ENCODE measurements around the gene VCAM1.

Gene VCAM1

GRCh38 chr1:100719490-100719889 lies at the start of gene VCAM1:
Gene VCAM1 (plus strand): TSS chr1:100719742. CDS start chr1:100719861, 119 bp downstream.
- no peak for DNase-seq

- DNase-seq: no peak
These were observed 49.5 kb upstream of the VCAM1 start for GRCh38 chr1:100670083-100670482.

- no peak for DNase-seq
These were observed 47.9 kb upstream of the VCAM1 start for GRCh38 chr1:100671601-100672000.

GRCh38 chr1:100683448-100684349 lies 35.8 kb upstream of the VCAM1 start:
- DNase-seq: peak; percentile 2

- DNase-seq: no peak
These were observed 19.8 kb upstream of the VCAM1 start for GRCh38 chr1:100699744-100700143.

- no peak for DNase-seq
These were observed 19.0 kb upstream of the VCAM1 start for GRCh38 chr1:100700586-100700985.

- DNase-seq: no peak
These were observed 16.5 kb upstream of the VCAM1 start for GRCh38 chr1:100703052-100703451.

GRCh38 chr1:100703716-100704115 lies 15.8 kb upstream of the VCAM1 start:
- DNase-seq: no peak

GRCh38 chr1:100704473-100704872 lies 15.1 kb upstream of the VCAM1 start:
- DNase-seq: no peak

- DNase-seq: no peak
These were observed 13.2 kb upstream of the VCAM1 start for GRCh38 chr1:100706296-100706695.

GRCh38 chr1:100706856-100707255 lies 12.7 kb upstream of the VCAM1 start:
- DNase-seq: no peak

GRCh38 chr1:100708476-100709062 lies 11.0 kb upstream of the VCAM1 start:
- DNase-seq: no peak

- DNase-seq: no peak
These were observed 8.4 kb upstream of the VCAM1 start for GRCh38 chr1:100710906-100711682.

GRCh38 chr1:100713027-100713426 lies 6.5 kb upstream of the VCAM1 start:
- peak; percentile 23 for DNase-seq

GRCh38 chr1:100713626-100714025 lies 5.9 kb upstream of the VCAM1 start:
- DNase-seq: no peak

- no peak for DNase-seq
These were observed 4.9 kb upstream of the VCAM1 start for GRCh38 chr1:100714599-100714998.

- DNase-seq: no peak
These were observed 2.3 kb upstream of the VCAM1 start for GRCh38 chr1:100717218-100717617.

GRCh38 chr1:100718581-100718980 lies 961 bp upstream of the VCAM1 start:
- DNase-seq: peak; percentile 22

- no peak for DNase-seq
These were observed 559 bp downstream of the VCAM1 start for GRCh38 chr1:100720101-100720500.

GRCh38 chr1:100720751-100721150 lies 1.2 kb downstream of the VCAM1 start:
- no peak for DNase-seq

- DNase-seq: no peak
These were observed 2.1 kb downstream of the VCAM1 start for GRCh38 chr1:100721526-100722207.

- no peak for DNase-seq
These were observed 2.7 kb downstream of the VCAM1 start for GRCh38 chr1:100722221-100722620.

GRCh38 chr1:100724281-100724680 lies 4.7 kb downstream of the VCAM1 start:
- DNase-seq: no peak

Data from hematopoietic multipotent progenitor cell treated with erythropoietin and hydrocortisone succinate and interleukin-3 and kit ligand, for 4 days (in vitro differentiated cells).